Measurements from ENCODE around the gene CCDC121.

Gene CCDC121, protein sequence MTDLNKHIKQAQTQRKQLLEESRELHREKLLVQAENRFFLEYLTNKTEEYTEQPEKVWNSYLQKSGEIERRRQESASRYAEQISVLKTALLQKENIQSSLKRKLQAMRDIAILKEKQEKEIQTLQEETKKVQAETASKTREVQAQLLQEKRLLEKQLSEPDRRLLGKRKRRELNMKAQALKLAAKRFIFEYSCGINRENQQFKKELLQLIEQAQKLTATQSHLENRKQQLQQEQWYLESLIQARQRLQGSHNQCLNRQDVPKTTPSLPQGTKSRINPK

DNA sequence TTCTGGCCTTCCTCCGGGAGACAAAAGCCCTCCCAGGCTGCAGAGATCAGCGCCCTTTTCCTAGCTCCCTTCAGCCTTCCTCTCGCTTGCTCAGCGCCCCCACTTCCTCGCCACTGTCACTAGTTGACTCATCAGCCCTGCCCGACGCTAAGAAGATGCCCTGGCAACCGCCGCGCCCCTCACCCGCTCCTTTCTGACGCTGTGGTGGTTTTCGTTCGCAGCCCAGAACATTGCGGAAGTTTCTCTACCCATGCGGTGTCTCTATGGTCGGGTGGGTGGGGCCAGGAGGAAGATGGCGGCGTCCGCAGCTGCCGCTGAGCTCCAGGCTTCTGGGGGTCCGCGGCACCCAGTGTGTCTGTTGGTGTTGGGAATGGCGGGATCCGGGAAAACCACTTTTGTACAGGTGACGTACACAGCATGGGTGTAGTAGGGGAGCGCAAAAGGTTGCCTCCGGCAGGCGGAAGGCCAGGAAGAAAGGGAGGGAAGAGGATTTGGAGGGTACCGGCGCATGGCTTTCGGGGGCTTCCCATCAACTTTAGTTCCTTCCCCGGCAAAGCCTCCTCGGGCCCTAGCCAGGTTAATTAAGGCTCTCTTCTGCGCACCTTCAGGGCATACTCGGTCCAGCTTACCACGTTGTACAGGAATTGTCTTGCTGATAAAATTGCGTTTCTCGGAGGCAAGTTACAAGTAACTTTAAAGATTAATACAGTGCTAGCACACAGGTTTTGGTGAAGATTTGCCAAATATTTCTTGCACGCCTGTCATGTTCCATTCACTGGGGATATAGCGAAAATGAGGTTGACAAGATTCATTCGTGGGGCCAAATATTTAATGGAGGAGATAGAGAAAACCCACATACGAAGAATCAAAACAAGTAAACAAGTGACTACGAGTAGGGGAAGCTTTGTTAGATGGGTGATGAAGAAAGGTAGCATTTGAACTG lies at the start of gene CCDC121, which contains the start of gene GPN1:
CCDC121 (minus strand) TSS at position 246 of the 943 bp plus-strand sequence. CDS start 1,213 bp downstream, outside the sequence.
GPN1 (plus strand) TSS at position 284 of the 943 bp plus-strand sequence; CDS start at position 293, 9 bp downstream.
- peak; percentile 89 to 95 for DNase-seq (ENCODE audit: low read depth in 2 of 2)

DNA sequence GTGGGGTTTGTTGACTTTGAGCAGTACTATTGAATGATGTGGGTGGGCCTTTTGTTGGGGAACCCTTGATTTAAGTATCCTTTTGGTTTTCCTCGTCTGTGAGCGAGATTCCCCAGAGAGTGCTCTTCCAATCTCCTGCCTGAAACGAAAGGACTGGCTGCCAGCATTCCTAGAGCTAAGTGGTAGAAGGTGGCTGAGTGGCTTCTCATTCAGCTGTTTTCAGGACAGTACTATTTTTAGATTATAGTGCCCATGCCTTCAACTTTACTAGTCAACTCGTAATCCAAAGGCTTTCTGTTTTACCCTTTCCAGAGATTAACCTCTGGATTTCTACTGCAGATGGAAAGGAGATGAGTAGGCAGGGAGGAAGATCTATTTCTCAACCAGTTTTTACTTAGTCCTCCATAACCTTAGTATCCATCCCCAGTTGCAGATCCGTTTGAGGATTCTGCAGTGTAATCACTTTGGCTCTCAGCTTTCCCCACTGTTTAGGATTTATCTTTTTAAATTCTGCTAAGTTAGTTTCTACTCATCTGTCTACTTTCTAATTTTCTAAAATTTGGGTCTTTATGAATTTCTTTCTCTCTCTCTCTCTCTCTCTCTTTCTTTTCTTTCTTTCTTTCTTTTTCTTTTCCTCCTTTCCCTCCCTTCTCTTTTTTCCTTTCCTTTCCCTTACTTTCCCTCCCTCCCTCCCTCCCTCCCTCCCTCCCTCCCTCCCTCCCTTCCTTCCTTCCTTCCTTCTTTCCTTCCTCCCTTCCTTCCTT lies 44.1 kb upstream of the CCDC121 start:
- no peak for DNase-seq (ENCODE audit: low read depth in 2 of 2)

DNA sequence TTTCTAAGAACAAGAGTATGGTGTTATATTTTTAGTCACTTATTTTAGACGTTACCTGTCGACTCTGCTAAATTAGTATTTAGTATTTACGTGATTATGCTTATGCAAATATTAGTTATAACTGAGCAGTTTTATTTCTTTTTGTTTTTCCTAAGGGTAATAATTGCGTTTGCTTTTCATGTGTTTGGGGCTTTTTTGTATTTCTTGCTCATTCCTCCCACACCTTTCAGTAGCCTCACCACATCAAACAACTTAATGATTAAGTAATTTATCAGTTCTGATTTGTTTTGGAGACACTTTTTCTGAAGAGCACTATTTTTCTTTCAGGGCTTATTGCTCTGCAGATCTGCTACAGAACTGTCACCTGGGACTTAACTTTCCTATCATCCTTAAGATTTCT lies 42.4 kb upstream of the CCDC121 start:
- DNase-seq (ENCODE audit: low read depth in 2 of 2), result no peak

DNA sequence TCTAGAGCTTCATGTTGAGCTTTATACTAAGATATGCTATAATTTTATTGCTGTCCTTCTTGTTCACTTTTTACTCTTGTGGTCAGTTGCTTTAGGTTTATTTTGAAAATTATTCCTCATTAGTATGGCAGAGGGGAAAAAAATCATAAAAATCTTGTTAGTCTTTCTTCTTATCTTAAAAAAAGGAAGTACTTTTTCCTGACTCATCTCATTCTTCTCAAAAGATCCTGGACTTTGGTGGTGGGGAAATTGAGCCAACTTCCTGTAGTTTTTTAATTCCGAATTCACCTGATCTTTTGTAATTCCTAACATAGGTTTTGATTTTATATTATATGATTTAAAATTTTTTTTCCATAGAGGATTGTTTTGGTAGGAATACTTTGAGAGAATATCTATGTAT lies 38.6 kb upstream of the CCDC121 start:
- DNase-seq (ENCODE audit: low read depth in 2 of 2), result no peak

DNA sequence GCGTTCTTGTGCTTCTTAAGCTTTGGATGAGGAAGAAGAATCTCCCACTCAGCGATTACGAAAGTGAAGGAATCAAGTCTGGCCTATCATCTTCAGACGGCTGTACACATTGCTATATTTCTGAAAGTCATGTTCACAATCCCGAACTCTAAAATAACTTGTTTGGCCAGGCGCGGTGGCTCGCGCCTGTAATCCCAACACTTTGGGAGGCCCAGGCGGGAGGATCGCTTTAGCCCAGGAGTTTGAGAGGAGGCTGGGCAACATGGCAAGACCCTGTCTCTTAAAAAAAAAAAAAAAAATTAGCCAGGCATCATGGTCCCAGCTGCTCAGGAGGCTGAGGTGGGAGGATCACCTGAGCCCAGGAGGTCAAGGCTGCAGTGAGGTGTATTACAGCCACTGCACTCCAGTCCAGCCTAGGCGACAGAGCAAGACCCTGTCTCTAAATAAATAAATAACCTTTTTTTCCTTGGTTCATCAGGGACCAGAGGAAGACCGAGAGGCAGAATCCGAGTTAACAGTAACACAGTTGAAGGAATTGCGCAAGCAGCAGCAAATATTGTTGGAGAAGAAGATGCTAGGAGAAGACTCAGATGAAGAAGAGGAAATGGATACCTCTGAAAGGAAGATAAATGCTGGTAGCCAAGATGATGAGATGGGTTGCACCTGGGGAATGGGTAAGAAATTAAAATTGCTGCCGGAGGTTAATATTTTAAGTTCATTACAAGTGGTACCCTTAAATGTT lies 36.0 kb upstream of the CCDC121 start:
- no peak for DNase-seq (ENCODE audit: low read depth in 2 of 2)

DNA sequence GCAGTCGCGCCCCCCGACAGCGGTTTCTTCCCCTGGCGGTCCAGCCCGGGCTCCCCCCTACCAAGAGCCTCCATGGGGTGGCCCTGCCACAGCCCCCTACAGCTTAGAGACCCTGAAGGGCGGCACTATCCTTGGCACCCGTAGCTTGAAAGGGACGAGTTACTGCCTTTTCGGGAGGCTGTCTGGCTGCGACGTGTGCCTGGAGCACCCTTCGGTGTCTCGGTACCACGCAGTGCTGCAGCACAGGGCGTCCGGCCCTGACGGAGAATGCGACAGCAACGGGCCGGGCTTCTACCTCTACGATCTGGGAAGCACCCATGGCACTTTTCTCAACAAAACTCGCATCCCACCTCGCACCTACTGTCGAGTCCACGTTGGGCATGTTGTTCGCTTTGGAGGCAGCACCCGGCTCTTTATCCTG lies 35.4 kb upstream of the CCDC121 start:
- DNase-seq (ENCODE audit: low read depth in 2 of 2), result no peak

DNA sequence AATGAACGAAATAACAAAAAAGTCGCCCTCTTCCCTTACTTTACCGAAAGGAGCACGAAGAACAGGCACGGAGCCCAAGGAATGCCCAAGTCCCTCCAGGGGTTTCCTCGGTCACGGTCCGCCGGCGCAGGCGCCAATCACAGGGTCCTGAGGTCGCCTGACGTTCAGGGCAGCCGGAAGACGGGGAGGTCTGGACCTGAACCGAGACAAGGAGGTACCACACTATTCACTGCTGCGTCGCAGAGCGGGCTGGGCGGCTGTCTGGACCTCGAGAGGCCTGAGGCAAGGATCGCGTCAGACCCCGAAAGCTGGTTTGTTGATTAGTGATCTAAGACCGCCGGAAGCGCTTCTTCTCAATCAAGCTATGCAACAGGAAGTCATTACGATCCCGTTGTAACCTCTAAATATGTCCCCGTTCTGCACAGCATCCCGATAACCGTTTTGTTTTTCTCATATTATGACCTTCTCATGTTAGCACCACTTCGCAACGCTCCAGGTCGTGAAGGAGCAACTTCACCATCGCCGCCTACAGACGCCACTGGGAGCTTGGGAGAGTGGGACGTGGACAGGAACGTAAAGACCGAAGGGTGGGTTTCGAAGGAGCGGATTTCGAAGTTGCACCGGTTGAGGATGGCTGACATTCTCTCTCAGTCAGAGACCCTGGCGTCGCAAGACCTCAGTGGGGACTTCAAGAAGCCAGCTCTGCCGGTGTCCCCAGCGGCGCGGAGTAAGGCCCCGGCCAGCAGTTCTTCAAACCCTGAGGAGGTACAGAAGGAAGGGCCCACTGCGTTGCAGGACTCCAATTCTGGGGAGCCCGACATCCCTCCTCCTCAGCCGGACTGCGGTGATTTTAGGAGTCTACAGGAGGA lies 34.7 kb upstream of the CCDC121 start, which contains the start of the genes SLC4A1AP and SUPT7L:
SLC4A1AP (plus strand) TSS at position 605 of the 869 bp plus-strand sequence; CDS start at position 631, 26 bp downstream.
SUPT7L (minus strand) TSS at position 330 of the 869 bp plus-strand sequence. CDS start 1,422 bp downstream, outside the sequence.
- DNase-seq (ENCODE audit: low read depth in 2 of 2), result peak; percentile 52 to 67

DNA sequence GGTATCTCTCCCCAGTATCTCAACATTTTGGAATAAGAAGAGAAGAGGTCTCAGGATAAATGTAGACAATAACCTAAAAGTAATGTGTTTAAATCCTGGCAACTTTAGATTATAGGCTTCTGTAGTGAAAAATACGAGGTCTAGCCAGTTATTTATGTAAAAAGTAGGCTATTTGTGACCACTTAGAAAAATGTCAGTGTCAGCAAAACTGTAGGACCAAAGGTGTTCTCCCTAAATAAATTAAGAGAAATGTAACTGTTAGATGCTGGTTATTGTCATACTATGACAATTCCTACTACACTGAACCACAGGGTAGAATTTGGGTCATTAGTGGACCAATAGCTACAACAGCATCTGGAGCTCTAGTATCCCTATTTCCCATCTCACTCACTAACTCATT lies 32.6 kb upstream of the CCDC121 start:
- no peak for DNase-seq (ENCODE audit: low read depth in 2 of 2)

DNA sequence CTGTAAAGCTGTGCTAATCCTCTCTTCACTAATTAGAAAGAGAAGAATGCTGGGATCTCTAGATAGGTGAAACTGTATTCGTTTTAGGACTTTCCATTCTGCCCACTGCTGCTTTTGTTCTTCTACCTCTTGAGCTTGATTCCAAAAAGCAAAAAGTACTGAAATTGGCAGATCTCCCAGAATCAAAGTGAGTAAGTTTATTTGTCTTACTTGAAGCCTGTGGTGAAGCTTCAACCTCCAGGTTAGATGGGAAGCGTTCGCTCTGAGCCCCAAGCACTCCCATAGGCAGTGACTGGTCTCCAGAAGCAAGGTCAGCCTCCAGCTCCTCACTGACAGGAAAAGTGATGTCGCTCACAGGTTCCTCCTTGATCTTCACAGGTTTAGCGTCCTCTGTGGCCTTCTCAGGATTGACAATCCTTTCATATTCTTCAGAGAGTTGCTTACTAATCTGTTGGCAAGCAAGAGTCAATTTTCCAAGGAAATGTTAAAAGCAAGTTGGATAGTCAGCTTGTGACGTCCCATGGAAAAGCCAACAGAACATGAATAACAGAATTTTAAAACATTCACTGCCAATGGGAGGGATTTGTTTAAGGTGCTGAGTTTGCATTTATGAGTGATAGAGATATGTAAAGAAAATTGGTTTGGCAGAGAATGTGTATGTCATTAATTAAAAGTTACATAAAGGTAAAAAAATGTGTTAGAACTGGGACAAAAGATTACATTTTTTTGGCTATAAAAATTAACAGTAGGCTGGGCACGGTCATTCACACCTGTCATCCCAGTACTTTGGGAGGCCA lies 26.5 kb upstream of the CCDC121 start:
- no peak for DNase-seq (ENCODE audit: low read depth in 2 of 2)

DNA sequence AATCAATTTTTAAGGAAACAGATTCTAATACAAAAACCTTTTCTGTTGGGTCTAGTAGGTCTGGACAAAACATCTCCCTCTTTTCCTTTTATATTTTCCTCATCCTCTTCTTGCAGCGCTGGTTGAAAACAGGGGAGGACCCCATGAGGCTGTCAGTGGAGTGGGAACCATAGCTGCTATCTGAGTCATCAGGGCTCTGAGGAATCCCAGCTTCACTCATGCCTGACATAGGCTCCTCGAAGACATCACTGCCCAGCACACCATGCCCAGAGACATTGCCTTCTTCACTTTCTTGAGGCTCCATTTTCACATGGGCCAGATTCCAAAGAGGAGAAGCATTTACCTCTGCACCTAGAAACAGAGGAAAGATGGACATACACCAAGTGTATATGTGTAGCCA lies 24.6 kb upstream of the CCDC121 start:
- no peak for DNase-seq (ENCODE audit: low read depth in 2 of 2)

DNA sequence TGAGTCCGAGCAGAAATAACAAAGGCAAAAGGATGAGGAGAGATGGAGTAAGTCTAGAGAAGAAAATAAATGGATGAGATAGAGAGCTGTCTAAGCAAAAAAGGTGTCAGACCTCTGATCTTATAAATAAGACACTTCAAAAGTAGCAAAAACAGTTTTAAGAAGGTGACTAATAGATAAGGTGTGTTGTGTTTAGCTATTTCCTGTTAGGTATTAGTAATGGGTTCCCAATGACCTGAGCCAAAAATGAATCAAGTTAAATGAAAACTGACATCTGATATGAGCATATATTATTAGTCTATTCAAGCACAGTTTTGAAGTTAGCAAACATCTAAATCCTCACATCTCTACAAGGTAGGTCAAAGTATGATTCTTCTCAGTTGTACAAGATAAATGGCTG lies 24.0 kb upstream of the CCDC121 start:
- no peak for DNase-seq (ENCODE audit: low read depth in 2 of 2)

DNA sequence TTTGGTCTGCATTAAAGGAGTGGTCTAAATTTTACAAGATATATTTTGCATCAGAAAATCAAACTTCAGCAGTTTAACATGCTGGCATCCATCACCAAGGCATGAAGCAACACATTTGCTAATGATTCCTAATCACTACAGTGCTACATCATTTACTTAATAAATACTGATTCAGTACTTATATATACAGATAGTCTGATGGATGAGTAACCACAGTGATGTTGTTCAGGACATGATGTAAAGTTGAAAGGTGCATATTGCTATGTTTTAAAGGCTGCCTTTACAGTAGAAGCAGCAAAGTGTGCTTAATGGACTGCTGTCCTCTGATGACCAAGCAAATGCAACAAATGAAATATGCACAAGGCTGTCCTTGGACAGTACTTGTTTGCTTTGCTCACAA lies 23.5 kb upstream of the CCDC121 start:
- DNase-seq (ENCODE audit: low read depth in 2 of 2), result no peak

DNA sequence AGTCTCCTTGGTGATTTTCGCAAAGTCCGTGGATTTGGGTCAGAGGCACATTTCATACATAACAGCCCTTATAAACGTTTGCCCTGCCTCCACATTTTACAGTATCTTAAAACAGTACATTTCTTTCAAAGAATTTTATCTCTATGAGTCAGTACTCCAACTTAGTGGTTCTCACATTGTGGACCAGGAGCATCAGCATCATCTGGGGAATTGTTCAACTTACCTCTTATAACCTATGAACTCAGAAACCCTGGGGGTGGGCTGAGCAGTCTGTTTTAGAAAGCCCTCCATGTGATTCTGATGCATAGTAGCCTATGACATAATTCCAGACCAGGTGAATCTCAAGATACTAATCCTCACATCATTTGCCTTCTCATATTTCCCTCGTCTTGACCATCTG lies 22.2 kb upstream of the CCDC121 start:
- DNase-seq (ENCODE audit: low read depth in 2 of 2), result no peak

DNA sequence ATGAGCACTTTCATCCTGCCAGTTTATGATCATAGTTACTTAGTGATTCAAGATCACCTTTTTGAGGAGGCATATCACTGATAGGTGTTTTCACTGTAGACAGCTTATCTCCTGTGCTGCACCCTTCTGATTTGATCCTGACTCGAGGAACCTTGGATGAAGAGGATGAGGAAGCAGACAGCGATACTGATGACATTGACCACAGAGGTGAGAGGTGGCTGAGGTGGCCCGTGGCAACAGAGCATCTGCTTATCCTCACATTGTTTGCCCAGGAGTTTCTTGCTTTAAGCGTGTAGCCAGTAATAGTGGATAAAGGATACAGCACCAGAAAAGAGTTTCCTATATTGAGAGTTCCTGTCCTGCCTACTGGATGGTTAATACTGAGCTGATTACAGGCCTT lies 18.9 kb upstream of the CCDC121 start:
- DNase-seq (ENCODE audit: low read depth in 2 of 2), result no peak

DNA sequence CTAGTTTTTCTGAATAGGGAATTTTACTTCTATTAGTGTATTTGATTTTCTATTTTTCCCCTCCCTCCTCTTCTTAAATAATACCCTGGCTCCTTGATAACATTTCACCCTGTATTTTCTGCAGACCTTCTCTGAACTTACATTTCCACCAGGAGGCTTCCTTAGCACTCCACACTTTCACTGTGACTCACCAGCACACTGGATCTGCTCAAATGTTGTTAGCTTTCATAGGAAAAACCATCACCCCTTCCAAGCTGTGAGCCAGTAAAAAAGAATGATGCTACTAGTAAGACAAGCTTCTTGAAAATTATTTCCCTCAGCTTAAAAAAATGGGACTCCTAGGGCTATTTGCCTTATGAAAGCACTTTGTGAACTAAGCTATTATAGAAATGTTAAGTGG lies 18.5 kb upstream of the CCDC121 start:
- no peak for DNase-seq (ENCODE audit: low read depth in 2 of 2)

DNA sequence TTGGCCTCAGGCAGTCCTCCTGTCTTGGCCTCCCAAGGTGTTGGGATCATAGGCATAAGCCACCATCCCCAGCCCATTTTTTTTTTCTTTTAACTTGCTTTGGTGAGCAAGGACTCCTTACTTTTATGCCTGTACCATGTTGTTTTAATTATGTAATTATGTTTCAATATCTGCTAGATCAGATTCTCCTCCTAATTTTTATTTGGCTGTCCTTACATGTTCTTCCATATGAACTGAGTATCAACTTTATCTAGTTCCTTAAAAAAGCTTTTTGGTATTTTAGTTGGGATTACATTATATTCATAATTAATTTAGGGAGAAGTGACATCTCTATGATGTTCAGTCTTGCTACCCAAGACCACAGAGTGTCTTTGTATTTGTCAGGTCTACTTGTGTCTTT lies 16.4 kb upstream of the CCDC121 start:
- no peak for DNase-seq (ENCODE audit: low read depth in 2 of 2)

DNA sequence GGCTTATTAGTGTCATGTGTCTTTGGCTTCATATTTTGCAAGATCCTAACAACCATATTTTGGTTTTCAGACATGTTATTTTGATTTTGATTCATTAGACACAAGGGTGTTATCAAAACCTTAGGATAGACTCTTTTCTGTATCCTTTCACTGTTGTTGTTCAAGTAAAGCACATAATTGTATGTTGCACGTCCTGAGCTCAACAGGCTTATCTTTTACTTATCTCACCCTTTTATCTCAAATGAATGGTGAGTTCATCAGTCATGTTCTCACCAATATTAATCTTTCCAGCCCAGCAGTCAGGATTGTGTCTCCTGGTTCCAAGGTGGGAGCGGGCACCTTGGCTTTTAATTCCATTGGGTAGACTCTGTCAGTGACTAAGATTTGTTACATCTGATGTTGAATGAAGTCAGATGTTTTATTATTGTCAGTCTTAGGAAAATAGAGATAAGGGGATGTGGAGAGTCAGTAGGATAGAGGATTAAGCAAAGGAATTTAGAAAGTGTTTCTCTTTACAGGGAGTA lies 12.0 kb upstream of the CCDC121 start:
- no peak for DNase-seq (ENCODE audit: low read depth in 2 of 2)

DNA sequence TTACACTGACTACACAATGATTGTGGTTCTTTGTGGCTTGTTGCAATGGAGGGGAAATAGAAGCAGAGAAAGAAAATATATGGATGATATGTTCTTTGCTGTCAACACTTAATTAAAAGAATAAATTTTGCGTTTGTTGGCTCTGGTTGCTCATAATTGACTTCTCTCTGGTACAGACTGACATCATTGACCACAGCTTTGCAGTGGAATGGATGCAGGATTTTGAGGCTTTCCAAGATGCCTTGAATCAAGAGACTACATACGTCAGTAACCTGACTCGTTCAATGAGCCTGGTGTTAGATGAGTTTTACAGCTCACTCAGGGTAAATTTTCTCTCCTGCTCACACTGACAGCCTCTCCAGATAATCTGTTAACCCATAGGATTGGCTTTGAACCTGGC lies 9.9 kb upstream of the CCDC121 start:
- DNase-seq (ENCODE audit: low read depth in 2 of 2), result no peak

DNA sequence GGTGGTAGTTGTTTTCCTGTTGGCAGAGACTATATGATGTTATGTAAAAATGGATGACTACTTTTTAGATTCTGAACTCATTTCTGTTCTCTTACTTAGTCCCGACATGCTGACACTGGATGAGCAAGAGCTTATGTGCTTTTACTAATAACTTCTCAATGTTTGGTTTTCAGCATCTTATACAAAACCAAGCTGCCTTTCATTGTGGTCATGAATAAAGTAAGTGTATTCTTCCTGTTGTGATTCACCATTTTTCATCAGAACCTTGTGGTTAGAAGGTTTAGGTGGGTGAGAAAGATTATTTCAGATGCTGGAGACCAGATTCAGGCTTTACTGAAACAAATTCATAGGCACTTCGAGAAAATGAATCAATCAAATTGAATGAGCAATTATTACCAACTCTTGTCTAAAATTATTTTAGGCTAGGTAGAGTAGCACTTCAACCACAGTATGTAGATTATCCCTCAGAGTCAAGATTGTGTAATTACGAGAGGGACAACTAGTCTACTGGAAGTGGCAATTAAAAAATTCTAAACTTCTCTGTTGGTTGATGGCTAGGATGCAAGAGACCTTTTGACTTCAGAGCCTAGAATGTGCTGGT lies 9.3 kb upstream of the CCDC121 start:
- no peak for DNase-seq (ENCODE audit: low read depth in 2 of 2)

Data from stimulated activated CD4-positive, alpha-beta T cell treated with anti-CD3 and anti-CD28 coated beads, Interleukin-4, amount 100 ng/mL, for 48 hours (primary cell).